Common myeloid progenitor, CD34-positive (primary cell): Measurements from ENCODE around the gene EHD3.
A peak's percentile ranks its signal among the peaks of the same experiment; 100 is the strongest.

ENCODE experiments used
- CTCF ChIA-PET: fragments of 350-600 bp; sonication (Branson Sonifier 250); formaldehyde crosslinking; loops from one replicate; lab custom pipeline; 2021; ENCODE audit warnings: antibody characterized with exemption; lab: Charles Lee
- POLR2A ChIA-PET: fragments of 350-600 bp; sonication (Branson Sonifier 250); formaldehyde crosslinking; loops from one replicate; lab custom pipeline; 2021; ENCODE audit warnings: antibody characterized with exemption; lab: Charles Lee
- DNase-seq, 3 donors: peaks; one replicate each; pipeline versions ENCODE4 v3.0.0 to v3.0.0-alpha.2; 2013
- H3K27ac ChIP-seq, 2 experiments: 1 replicate in 1 of 2; 2 replicates in 1 of 2; pipeline ENCODE4 v1.7.0; 2013; ENCODE audit warnings: inconsistent platforms in 2 of 2, low read length in 2 of 2, mild to moderate bottlenecking in 2 of 2, low read depth in 1 of 2, moderate library complexity in 1 of 2; ENCODE audit not compliant: severe bottlenecking in 2 of 2, insufficient read depth in 1 of 2, poor library complexity in 1 of 2
- H3K27me3 ChIP-seq, 5 experiments: replicated peaks in 2 of 5; 1 replicate in 3 of 5; 2 replicates in 2 of 5; pipeline versions ENCODE4 v1.6.1 to v1.7.0; 2013; ENCODE audit warnings: low read length in 4 of 5, mild to moderate bottlenecking in 2 of 5, moderate library complexity in 2 of 5, inconsistent platforms in 1 of 5; ENCODE audit not compliant: insufficient read depth in 5 of 5, control insufficient read depth in 4 of 5
- H3K36me3 ChIP-seq, 4 experiments: 1 replicate in 2 of 4; 2 replicates in 2 of 4; pipeline versions ENCODE4 v1.6.1 to v1.7.0; 2013; ENCODE audit warnings: low read length in 3 of 4, control low read depth in 1 of 4, mild to moderate bottlenecking in 1 of 4; ENCODE audit not compliant: control insufficient read depth in 4 of 4, insufficient read depth in 4 of 4
- H3K4me1 ChIP-seq, 4 experiments: 1 replicate in 3 of 4; 2 replicates in 1 of 4; pipeline versions ENCODE4 v1.6.1 to v1.7.1; 2013; ENCODE audit warnings: low read length in 3 of 4, mild to moderate bottlenecking in 3 of 4, control low read depth in 1 of 4, inconsistent platforms in 1 of 4, moderate library complexity in 1 of 4; ENCODE audit not compliant: control insufficient read depth in 4 of 4, insufficient read depth in 4 of 4; ENCODE audit errors: control extremely low read depth in 1 of 4
- H3K4me3 ChIP-seq, 7 experiments: 1 replicate in 4 of 7; 2 replicates in 3 of 7; pipeline versions ENCODE4 v1.5.1 to v1.7.0; 2013; ENCODE audit warnings: mild to moderate bottlenecking in 7 of 7, low read length in 6 of 7, moderate library complexity in 6 of 7, inconsistent platforms in 2 of 7, low read depth in 2 of 7, control low read depth in 1 of 7; ENCODE audit not compliant: insufficient read depth in 4 of 7, control insufficient read depth in 1 of 7; ENCODE audit errors: extremely low read depth in 1 of 7
- H3K9me3 ChIP-seq, 5 experiments: 1 replicate in 4 of 5; 2 replicates in 1 of 5; pipeline versions ENCODE4 v1.6.1 to v1.7.1; 2013; ENCODE audit warnings: low read length in 4 of 5, mild to moderate bottlenecking in 2 of 5, inconsistent platforms in 1 of 5, low read depth in 1 of 5, moderate library complexity in 1 of 5; ENCODE audit not compliant: control insufficient read depth in 4 of 5, insufficient read depth in 2 of 5; ENCODE audit errors: control extremely low read depth in 1 of 5
- WGBS: methylation state at CpG from one replicate; pipeline ENCODE4 v1.1.5; 2013; ENCODE audit not compliant: insufficient coverage; 5-methylcytosine and 5-hydroxymethylcytosine counted together

The EHD3 gene

DNA sequence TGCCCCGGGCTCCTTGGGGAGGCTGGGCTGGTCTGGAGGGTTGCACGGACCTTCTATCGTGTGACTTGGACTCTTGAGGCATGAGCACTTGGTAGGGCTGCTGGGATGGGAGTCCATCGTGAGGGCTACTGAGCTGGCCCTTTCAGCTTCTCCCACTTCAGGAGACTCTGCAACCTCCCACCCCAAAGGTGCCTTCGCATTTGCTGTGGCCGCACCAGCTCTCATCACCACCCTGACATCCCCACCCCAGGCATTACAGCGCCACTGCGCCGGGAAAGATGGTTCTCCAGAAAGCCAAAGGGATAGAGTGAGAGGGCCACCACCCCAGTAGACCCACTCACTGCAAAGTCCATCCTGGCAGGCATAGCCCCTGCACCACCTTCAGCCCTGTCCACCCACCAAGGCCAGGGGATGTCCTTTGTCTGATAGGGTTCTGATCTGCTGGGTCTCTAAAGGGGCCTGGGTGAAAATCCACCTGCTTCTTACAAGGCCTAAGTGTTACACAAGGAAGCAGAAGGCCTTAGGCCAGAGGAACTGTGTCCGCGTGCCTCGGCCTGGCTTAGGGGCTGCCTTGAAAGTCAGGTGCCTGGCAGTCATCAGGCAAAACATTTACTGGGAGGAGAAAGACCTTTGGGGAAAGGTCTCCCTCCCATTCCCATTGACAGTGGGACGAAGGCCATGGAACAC, 5.1 kb downstream of the EHD3 start:
- H3K9me3 ChIP-seq = no peaks in the 10 kb centered on the region
- no peak for DNase-seq
- H3K27me3 ChIP-seq = no peaks in the 10 kb centered on the region
- H3K36me3 ChIP-seq = no peaks in the 10 kb centered on the region
- H3K4me3 ChIP-seq = no peak overlapping the region
- H3K4me1 ChIP-seq = peaks cover 0 to 37% (median 29%) of the 10 kb centered on the region in 4 experiments
- ChIA-PET POLR2A (no interaction called here), CTCF (no interaction called here)
- H3K27ac ChIP-seq = no peak overlapping the region
- WGBS = 86% methylated on average over 4 of the region's 13 CpGs

DNA sequence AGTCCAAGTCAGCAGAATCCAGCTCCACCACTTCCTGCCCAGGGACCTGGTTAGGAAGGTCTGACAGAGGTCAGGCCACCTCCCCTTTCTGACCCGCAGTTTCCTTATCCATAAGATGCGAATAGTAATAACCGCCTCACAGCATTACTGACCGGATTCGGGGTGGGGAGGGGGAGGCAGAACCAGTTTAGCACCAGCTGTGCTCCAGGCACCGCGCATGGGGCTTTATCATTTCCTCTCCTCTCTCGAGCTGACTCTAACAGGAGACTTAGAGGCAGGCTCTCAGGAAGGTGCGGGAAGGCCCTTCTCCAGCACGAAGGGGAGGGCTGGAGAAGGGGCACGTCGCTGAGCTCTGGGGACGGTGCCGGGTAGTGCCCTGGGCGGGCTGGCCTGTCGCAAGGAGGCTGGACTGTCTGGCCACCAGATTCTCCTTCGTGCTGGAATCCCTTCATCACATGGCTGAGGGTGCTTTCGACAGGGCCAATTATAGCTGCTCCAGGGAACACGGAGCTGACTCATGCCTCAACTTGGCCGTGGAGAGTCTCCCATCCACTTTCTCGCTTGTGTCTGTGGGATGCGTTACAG, 5.7 kb downstream of the EHD3 start:
- DNase-seq = peak in 2 of 3 donors; percentile 58 to 62
- Histone ChIP-seq H3K4me1 (peaks cover 0 to 33% (median 24%) of the 10 kb centered on the region in 4 experiments), H3K36me3 (peaks cover 0 to 5% (median 2%) of the 10 kb centered on the region in 4 experiments), H3K27me3 (no peaks in the 10 kb centered on the region), H3K27ac (peak overlapping the region in 1 of 2 experiments; percentile 11), H3K9me3 (no peaks in the 10 kb centered on the region), H3K4me3 (peak overlapping the region in 1 of 7 experiments; percentile 23)
- POLR2A ChIA-PET = no interaction called here
- WGBS = 37% methylated on average over 19 of the region's 22 CpGs
- CTCF ChIA-PET = interaction anchor here (0.9 kb wide), 1 partner anchor 102 kb away, joined by 3 read pairs; no protein-coding TSS in a partner anchor

DNA sequence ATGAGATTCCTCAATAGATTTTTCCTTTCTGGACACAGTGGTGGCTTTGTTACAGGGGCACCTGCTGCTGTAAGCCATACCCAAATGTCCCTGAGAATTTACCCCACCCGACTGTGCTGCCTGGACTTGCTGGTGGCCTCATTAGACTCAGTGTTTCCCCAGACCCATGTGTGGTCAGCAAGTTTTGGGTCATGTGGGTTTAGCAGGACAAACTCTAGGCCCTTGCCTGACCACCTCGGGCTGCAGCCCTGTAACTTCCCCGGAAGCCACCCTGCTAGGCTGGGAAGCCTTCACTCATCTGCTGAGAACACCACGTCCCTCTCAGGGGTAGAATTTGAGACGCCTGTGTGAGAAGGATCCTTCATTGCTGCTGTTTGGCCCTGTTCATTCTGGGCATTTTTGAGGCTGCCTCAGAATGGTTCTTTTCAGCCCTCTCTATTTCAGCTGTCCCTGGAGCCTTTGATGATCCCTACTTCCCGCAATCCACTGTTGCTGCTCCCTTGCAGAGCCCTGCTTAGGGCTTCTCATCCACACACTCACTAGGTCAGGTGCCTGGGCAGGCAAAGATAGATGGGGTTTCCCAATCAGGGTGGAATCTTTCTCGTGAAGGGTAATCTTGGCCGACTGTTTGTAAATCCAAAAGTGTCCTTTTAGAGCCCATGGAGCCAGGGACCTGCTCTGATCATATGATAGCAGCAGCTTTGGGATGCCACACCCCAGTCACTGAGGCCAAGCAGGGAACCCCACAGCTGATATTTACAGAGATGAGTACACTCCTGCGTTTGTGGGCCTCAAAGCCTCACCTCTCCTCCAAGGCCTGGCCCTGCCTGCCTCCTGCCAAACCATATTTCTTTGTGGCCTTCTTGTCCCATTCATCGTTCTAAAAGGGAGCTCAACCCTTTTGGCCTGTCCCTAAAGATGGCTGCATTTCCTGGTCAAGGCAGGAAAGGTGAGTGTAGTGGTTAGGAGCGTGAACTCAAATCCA, 6.7 kb downstream of the EHD3 start:
- H3K4me3 ChIP-seq = no peak overlapping the region
- no peaks in the 10 kb centered on the region for H3K27me3 ChIP-seq
- H3K27ac ChIP-seq = no peak overlapping the region
- no peaks in the 10 kb centered on the region for H3K9me3 ChIP-seq
- WGBS = 93% methylated on average over 10 of the region's 11 CpGs
- no peak for DNase-seq
- ChIA-PET POLR2A (no interaction called here), CTCF (interaction anchor here (0.9 to 1.5 kb wide), 2 partner anchors 17 to 103 kb away, joined by 3 read pairs; no protein-coding TSS in a partner anchor)
- peaks cover 0 to 23% (median 21%) of the 10 kb centered on the region in 4 experiments for H3K4me1 ChIP-seq
- H3K36me3 ChIP-seq = peaks cover 0 to 8% (median 3%) of the 10 kb centered on the region in 4 experiments

DNA sequence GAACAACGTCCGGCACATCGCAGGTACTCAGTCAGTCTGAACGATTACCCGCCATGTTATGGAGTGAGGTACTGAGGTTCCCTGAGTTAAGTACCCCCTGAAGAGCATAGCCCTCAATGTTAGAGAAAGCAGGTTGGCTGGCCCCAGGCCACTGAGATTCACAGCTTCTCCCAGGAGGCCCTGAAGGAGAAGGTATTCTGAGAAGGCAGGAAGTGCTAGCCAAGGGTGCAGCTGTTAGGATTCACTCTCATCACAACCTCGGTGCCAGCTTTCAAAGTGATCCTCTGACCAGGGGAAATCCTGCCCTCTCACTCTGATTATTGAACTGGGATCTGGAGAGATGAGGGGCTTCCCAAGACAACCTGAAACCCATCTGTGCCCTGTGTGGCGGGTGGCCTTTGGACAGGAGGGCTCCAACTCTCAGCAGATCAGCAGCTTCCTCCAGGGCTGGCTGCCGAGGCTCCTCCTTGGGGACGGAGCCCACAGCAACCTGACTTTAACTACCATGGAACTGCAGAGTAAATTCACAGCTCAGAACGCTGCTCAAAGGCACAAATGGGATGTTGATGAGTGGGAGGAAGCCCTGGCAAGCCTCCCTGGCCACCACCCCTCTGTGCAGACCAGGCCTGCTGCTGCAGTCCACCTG, 7.8 kb downstream of the EHD3 start:
- Histone ChIP-seq H3K9me3 (no peaks in the 10 kb centered on the region), H3K27me3 (no peaks in the 10 kb centered on the region), H3K36me3 (peaks cover 0 to 10% (median 3%) of the 10 kb centered on the region in 4 experiments), H3K4me1 (peaks cover 0 to 23% (median 20%) of the 10 kb centered on the region in 4 experiments), H3K27ac (no peak overlapping the region), H3K4me3 (no peak overlapping the region)
- CTCF ChIA-PET = interaction anchor here (1.5 kb wide), 1 partner anchor 18 kb away, joined by 3 read pairs; no protein-coding TSS in a partner anchor
- DNase-seq = no peak
- POLR2A ChIA-PET = no interaction called here
- 93% methylated on average over 8 of the region's 10 CpGs for WGBS

DNA sequence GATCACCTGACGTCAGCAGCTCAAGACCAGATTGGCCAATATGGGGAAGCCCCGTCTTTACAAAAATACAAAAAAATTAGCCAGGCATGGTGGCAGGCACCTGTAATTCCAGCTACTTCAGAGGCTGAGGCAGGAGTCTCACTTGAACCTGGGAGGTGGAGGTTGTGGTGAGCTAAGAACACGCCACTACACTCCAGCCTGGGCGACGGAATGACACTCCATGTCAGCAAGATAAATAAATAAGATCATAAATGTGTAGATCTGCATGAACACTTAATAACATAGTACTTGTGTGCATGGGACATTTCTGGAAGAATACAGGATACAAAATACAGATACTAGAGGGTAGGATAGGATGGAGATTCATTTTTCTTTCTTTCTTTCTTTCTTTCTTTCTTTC, 9.1 kb downstream of the EHD3 start:
- Histone ChIP-seq H3K4me3 (no peak overlapping the region), H3K27me3 (no peaks in the 10 kb centered on the region), H3K9me3 (no peaks in the 10 kb centered on the region), H3K36me3 (peaks cover 0 to 14% (median 3%) of the 10 kb centered on the region in 4 experiments), H3K27ac (no peak overlapping the region), H3K4me1 (peaks cover 0 to 23% (median 20%) of the 10 kb centered on the region in 4 experiments)
- ChIA-PET CTCF (no interaction called here), POLR2A (no interaction called here)
- DNase-seq = no peak
- 100% methylated on average over 1 of the region's 5 CpGs for WGBS

DNA sequence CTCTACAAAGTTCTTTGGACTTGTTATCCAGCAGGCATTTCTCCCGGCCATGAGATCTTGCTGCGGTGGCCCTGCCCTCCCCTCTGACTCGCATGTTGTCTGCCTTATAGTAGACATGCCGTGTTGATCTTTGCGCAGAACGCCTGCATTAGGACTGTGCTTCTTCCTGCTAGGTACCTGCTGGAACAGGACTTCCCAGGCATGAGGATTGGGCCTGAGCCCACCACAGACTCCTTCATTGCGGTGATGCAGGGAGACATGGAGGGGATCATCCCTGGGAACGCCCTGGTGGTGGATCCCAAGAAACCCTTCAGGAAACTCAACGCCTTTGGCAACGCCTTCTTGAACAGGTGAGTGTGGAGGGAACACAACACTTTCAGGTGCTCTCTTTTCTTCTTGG, 10.1 kb downstream of the EHD3 start:
- CTCF ChIA-PET = no interaction called here
- peaks cover 0 to 18% (median 3%) of the 10 kb centered on the region in 4 experiments for H3K36me3 ChIP-seq

More for the DNA sequence above, 10.1 kb downstream of the EHD3 start:
- POLR2A ChIA-PET = no interaction called here
- H3K27ac ChIP-seq = no peak overlapping the region
- no peaks in the 10 kb centered on the region for H3K9me3 ChIP-seq
- WGBS = 94% methylated on average over 10 of the region's 10 CpGs
- no peaks in the 10 kb centered on the region for H3K27me3 ChIP-seq
- H3K4me1 ChIP-seq = peaks cover 0 to 23% (median 18%) of the 10 kb centered on the region in 4 experiments
- no peak for DNase-seq
- no peak overlapping the region for H3K4me3 ChIP-seq
